OCI-LY7 (cell line): ENCODE results near the gene ZNF423. TPM values are rescaled to one million over a fixed set of nuclear protein-coding genes. Genes with fewer than 3 reads are reported as not detected.

Experiments used
- BruUV-seq: library from RNA; stranded (reverse); fragments of 400-500 nt; replicated peaks from 2 replicates; lab custom pipeline; 2021; lab: Mats Ljungman, UMichigan
- CTCF ChIA-PET: fragments of 300-600 bp; sonication (Branson Sonifier 250); formaldehyde crosslinking; loops from one replicate; lab custom pipeline; 2022; ENCODE audit warnings: antibody characterized with exemption; ENCODE audit not compliant: unreplicated experiment; lab: Charles Lee
- POLR2A ChIA-PET: fragments of 300-600 bp; sonication (Branson Sonifier 250); formaldehyde crosslinking; loops from one replicate; lab custom pipeline; 2022; ENCODE audit warnings: antibody characterized with exemption; lab: Charles Lee
- DNase-seq: peaks from one replicate; pipeline ENCODE4 v3.0.0-alpha.2; 2015; ENCODE audit warnings: low spot score
- H2AFZ ChIP-seq: fragments of 200-600 bp; sonication (generic), shearing (Covaris generic); 2 replicates; pipeline ENCODE4 v1.6.1; 2014; ENCODE audit warnings: mild to moderate bottlenecking, antibody characterized with exemption, low read length, moderate library complexity
- H3K27ac ChIP-seq: fragments of 200-600 bp; sonication (generic); 2 replicates; pipeline ENCODE4 v1.5.1; 2014; ENCODE audit warnings: mixed run types, low read depth, mild to moderate bottlenecking, moderate library complexity, low read length, inconsistent platforms; ENCODE audit not compliant: poor library complexity, severe bottlenecking
- H3K36me3 ChIP-seq: fragments of 200-600 bp; sonication (generic); 2 replicates; pipeline ENCODE4 v1.6.1; 2014; ENCODE audit warnings: mild to moderate bottlenecking, antibody characterized with exemption, low read length, moderate library complexity, mixed read lengths; ENCODE audit not compliant: insufficient read depth
- H3K4me1 ChIP-seq: fragments of 200-600 bp; sonication (generic); 2 replicates; pipeline ENCODE4 v1.5.1; 2014; ENCODE audit warnings: mild to moderate bottlenecking, low read length; ENCODE audit not compliant: insufficient read depth, poor library complexity, severe bottlenecking
- H3K4me2 ChIP-seq: fragments of 200-600 bp; sonication (generic); 2 replicates; pipeline ENCODE4 v1.6.1; 2014; ENCODE audit warnings: mild to moderate bottlenecking, low read length
- H3K4me3 ChIP-seq: fragments of 200-600 bp; sonication (generic); 2 replicates; pipeline ENCODE4 v1.5.1; 2014; ENCODE audit warnings: mild to moderate bottlenecking, low read depth, low read length; ENCODE audit not compliant: poor library complexity, severe bottlenecking
- H3K79me2 ChIP-seq: fragments of 200-600 bp; sonication (generic); 2 replicates; pipeline ENCODE4 v1.6.1; 2016; ENCODE audit warnings: low read depth, mild to moderate bottlenecking, low read length, moderate library complexity, mixed read lengths; ENCODE audit not compliant: insufficient read depth
- H3K9me2 ChIP-seq: fragments of 200-600 bp; sonication (generic); 2 replicates; pipeline ENCODE4 v1.6.1; 2016; ENCODE audit warnings: mild to moderate bottlenecking, low read length, mixed read lengths; ENCODE audit not compliant: insufficient read depth
- H3K9me3 ChIP-seq: fragments of 200-600 bp; sonication (generic); 2 replicates; pipeline ENCODE4 v1.6.1; 2014; ENCODE audit warnings: mild to moderate bottlenecking, mixed run types, low read length, mixed read lengths
- H4K20me1 ChIP-seq: fragments of 200-600 bp; sonication (generic); 2 replicates; pipeline ENCODE4 v1.6.1; 2014; ENCODE audit warnings: mild to moderate bottlenecking, antibody characterized with exemption, low read length, moderate library complexity, mixed read lengths; ENCODE audit not compliant: insufficient read depth
- CTCF ChIP-seq: fragments of 200-600 bp; sonication (generic); conservative IDR thresholded peaks from 2 replicates; pipeline ENCODE4 v1.5.1; 2014; ENCODE audit warnings: mild to moderate bottlenecking, antibody characterized with exemption, low read length, moderate library complexity, mixed read lengths
- EZH2phosphoT487 ChIP-seq: fragments of 200-600 bp; sonication (generic); IDR thresholded peaks from 2 replicates; pipeline ENCODE4 v1.6.1; 2018; ENCODE audit warnings: low read depth, borderline replicate concordance, mild to moderate bottlenecking, mixed run types, antibody characterized with exemption, low read length, moderate library complexity, mixed read lengths
- intact Hi-C: fragments of 100-400 bp; cut with micrococcal nuclease; formaldehyde crosslinking; loops from one replicate; pipeline ENCODE4 v1.10.0; 2022; ENCODE audit not compliant: unreplicated experiment
- total RNA-seq, 2 experiments: library from RNA; depleted of rRNA in 1 of 2; stranded (reverse); fragments of >200 nt in 1 of 2; shearing (Covaris generic) in 1 of 2; gene quantifications; 2 replicates each; pipeline ENCODE4 v1.2.3, GENCODE V29; 2014 to 2022

The ZNF423 gene
- total RNA-seq, 2 experiments from 2014 or later = 0.09 to 0.13 TPM

GRCh38 chr16:49899991-49900695 is 44.2 kb upstream of the ZNF423 start:
- intact Hi-C loops = no loop called here
- CTCF ChIA-PET = no interaction called here
- H3K9me3 ChIP-seq = no peaks in the 10 kb centered on the region
- no peak overlapping the region for H3K4me3 ChIP-seq
- no peaks in the 10 kb centered on the region for H3K4me1 ChIP-seq
- BruUV-seq = no TSS peak
- H3K79me2 ChIP-seq = no peaks in the 10 kb centered on the region
- POLR2A ChIA-PET = interaction anchor here (0.9 kb wide), 1 partner anchor 165 kb away, joined by 3 read pairs; the partner anchor contains the start of gene HEATR3
- DNase-seq = no peak
- TF ChIP-seq EZH2phosphoT487 = no peak
- TF ChIP-seq CTCF = no peak
- no peaks in the 10 kb centered on the region for H3K9me2 ChIP-seq
- no peak overlapping the region for H2AFZ ChIP-seq
- no peaks in the 10 kb centered on the region for H4K20me1 ChIP-seq
- H3K27ac ChIP-seq = no peak overlapping the region
- no peaks in the 10 kb centered on the region for H3K36me3 ChIP-seq
- H3K4me2 ChIP-seq = no peak overlapping the region

- Histone ChIP-seq H3K79me2 (no peaks in the 10 kb centered on the region), H3K36me3 (no peaks in the 10 kb centered on the region), H3K4me3 (no peak overlapping the region), H3K9me3 (no peaks in the 10 kb centered on the region), H4K20me1 (no peaks in the 10 kb centered on the region), H3K4me1 (no peaks in the 10 kb centered on the region), H3K9me2 (no peaks in the 10 kb centered on the region), H2AFZ (no peak overlapping the region), H3K27ac (no peak overlapping the region), H3K4me2 (no peak overlapping the region)
- no peak for DNase-seq
- no TSS peak for BruUV-seq
- ChIA-PET CTCF (no interaction called here), POLR2A (no interaction called here)
- intact Hi-C loops = no loop called here
- TF ChIP-seq EZH2phosphoT487 (no peak), CTCF (no peak)
These were observed 40.6 kb upstream of the ZNF423 start for GRCh38 chr16:49896447-49896964.

- H2AFZ ChIP-seq = no peak overlapping the region
- intact Hi-C loops = no loop called here
- BruUV-seq = no TSS peak
- no peak overlapping the region for H3K4me3 ChIP-seq
- CTCF ChIA-PET = no interaction called here
- H3K9me3 ChIP-seq = no peaks in the 10 kb centered on the region
- no peak for TF ChIP-seq EZH2phosphoT487
- TF ChIP-seq CTCF = peak; percentile 61
- H3K9me2 ChIP-seq = no peaks in the 10 kb centered on the region
- POLR2A ChIA-PET = interaction anchor here (0.5 kb wide), 1 partner anchor 13 kb away, joined by 4 read pairs; no protein-coding TSS in a partner anchor
- no peak overlapping the region for H3K4me2 ChIP-seq
- no peaks in the 10 kb centered on the region for H4K20me1 ChIP-seq
- H3K36me3 ChIP-seq = no peaks in the 10 kb centered on the region
- no peaks in the 10 kb centered on the region for H3K79me2 ChIP-seq
- H3K27ac ChIP-seq = no peak overlapping the region
- no peaks in the 10 kb centered on the region for H3K4me1 ChIP-seq
- DNase-seq = peak; percentile 10
These were observed 35.0 kb upstream of the ZNF423 start for GRCh38 chr16:49890876-49891275.
